Activated CD4-positive, alpha-beta T cell treated with anti-CD3 and anti-CD28 coated beads, Interleukin-2, Interleukin-4, amounts not matched to agents 100 ng/mL and 50 ng/mL, durations not matched to agents 16 hours and 8 hours (primary cell): Measurements from ENCODE around the gene ADM5.

Source experiments
- DNase-seq: peaks from one replicate; pipeline ENCODE4 v3.0.0-alpha.2; 2020; ENCODE audit warnings: low spot score

Gene ADM5

DNA sequence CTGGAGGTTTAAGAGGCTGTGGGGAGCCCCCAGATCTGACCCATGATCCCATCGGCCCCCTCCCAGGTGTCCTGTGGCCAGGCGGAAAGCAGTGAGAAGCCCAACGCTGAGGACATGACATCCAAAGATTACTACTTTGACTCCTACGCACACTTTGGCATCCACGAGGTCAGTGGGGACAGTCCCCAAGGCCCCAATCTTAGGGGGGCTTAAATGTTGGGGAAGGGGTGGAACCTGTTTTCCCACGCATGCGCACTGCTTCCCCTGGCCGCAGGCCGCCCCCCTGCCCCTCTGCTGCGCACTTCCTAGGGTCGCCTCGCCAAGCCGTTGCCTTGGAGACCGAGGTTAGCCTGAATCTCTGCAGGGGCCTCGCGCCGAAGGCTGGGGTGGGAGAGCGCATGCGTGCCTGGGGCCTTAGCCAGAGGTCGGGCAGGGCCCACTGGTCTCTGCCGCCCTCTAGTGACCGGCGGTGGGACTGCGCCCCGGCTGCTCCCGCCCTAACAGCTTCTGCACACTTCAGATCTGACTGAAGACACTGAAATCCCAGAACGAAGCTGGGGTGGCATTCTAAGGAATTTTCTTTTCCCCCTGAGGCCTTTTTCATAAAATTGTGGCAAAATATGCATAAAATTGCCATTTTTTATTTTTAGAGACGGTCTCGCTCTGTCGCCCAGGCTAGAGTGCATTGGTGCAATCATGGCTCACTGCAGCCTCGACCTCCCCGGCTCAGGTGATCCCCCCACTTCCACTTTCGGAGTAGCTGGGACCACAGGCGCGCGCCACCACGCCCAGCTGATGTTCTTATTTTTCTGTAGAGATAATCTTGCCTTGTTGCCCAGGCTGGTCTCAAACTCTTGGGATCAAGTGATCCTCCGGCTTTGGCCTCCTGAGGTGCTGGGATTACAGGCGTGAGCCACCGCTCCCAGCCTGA is 8.7 kb upstream of the ADM5 start:
- DNase-seq: peak; percentile 94

GRCh38 chr19:49681830-49682229 is 7.6 kb upstream of the ADM5 start:
- DNase-seq: no peak

- DNase-seq: no peak
These were observed 7.1 kb upstream of the ADM5 start for GRCh38 chr19:49682274-49682673.

- DNase-seq: no peak
These were observed 5.6 kb upstream of the ADM5 start for GRCh38 chr19:49683814-49684250.

- no peak for DNase-seq
These were observed 5.0 kb upstream of the ADM5 start for GRCh38 chr19:49684251-49684982.

GRCh38 chr19:49684983-49685553 is 4.3 kb upstream of the ADM5 start:
- DNase-seq: no peak

DNA sequence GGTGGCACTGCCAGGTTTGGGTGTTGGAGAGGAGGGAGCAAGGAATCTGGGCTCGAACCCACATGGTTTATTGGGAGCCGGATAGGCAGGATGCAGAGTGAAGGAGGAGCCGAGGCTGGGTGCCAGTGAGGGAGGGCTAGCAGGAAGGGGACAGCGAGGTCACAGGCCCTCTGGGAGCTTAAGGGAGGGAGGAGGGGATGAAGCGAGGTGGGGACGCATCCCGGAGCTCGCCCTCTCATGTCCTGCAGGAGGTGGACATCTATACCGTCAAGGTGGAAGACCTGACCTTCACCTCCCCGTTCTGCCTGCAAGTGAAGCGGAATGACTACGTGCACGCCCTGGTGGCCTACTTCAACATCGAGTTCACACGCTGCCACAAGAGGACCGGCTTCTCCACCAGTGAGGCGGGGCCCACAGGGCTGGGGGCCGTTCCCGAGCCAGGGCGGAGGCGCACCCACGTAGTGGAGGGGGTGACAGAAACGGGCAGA is 3.5 kb upstream of the ADM5 start:
- DNase-seq: no peak

DNA sequence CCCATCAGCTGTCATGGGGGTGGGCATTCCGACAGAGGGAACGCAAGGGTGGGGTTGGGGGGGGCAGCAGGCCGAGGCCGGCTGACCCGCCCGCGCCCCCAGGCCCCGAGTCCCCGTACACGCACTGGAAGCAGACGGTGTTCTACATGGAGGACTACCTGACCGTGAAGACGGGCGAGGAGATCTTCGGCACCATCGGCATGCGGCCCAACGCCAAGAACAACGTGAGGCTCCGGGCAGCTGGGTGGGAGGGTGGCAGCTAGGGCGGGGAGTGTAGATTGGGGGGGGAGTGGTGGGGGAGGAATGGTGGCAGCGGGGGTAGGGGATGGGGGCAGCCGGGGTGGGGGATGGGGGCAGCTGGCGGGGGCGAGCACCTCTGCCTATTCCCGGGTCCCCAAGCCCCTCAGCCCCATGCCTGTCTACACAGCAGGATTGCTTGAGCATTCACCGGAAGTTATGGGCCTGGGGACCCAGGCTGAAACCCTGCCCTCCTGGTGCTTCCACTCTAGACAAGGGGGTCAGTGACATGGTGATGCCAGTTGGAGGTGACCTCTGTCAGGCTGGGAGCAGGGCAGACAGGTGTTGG is 2.8 kb upstream of the ADM5 start:
- DNase-seq: no peak

- no peak for DNase-seq
These were observed 2.2 kb upstream of the ADM5 start for GRCh38 chr19:49687150-49687549.

GRCh38 chr19:49687566-49688316 is 1.7 kb upstream of the ADM5 start:
- DNase-seq: no peak

DNA sequence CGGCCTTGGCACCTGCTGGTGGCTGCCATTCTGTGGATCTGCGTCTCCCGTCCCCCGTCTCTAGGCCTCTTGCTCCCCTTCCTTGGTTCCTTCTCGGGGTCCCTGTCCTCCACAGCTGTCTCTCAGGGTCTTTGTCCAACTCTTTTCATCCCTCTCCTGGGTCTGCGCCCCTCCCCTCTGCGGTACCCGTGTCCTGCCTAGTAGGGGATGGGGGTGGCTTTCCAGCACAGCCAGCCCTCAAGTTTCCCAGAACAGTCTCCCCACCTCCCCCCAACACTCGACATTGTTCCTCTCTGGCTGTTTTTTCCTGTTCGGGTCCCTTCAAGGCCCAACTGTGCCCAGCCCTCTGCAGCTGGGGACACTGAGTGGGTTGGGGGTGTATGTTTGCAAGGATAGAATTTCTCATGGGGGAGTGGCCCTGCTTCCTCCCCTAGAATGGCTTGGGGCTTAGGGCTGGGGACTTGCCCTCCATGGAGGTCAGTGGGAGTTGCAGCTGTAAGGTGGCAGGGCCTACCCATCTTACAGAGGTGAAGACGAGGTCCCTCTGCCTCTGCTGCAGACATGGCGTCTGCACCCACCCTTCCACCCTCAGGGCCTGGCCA is 762 bp upstream of the ADM5 start:
- DNase-seq: no peak

DNA sequence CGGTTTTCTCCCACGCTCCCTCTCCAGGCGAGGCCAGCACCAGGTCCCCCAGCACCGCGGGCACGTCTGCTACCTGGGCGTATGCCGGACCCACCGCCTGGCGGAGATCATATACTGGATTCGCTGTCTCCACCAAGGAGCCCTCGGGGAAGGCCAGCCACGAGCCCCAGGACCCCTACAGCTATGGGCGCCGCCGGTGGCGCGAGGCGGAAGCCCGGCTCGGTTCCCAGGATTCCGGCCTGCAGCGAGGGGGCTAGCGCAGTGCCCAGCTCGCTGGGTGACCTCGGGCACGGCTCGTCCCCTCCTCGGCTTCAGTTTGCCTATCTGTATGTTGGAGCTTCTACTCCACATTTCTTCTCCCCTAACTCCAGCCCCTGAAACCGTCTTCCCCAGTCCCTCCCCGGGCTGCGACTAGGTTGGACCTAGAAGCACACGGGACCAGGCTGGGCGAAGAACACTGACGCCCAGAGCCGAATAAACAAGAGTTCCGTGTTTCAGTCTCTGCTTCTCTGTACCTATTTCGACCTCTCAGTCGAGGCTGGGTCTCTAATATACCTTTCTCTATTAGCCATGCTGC is 773 bp downstream of the ADM5 start:
- DNase-seq: no peak

DNA sequence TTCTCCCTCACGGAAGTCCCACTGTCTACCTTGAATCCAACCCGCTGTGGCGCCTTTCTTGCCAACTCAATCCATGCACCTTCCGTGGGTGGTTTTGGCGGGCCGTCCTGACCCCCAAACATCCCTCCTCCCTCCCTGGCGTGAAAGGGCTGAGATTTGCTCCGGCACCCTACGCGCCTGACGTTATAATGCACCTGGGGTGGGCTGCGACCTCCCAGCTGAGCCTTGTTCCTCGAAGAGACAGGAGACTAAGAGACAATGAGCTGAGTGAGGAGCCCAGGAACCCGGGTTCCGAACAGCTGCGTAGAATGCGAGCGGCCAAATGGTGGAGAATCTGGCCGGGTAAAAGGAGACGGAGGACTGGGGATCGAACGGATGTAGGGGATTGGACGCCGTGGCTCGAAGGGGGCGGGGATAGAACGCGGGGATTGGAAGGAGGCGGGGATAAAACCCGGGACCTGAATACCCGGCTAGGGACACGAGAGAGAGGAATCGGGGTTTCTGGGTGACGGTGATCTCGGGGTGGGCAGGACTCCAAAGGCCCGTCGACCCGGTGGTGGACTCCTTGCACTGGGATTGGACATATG is 1.4 kb downstream of the ADM5 start, which contains the start of gene CPT1C:
TSS of gene CPT1C (plus strand) at position 461 of the 587 bp plus-strand sequence. CDS start 1,137 bp downstream, outside the sequence.
- DNase-seq: peak; percentile 53

- no peak for DNase-seq
These were observed 2.1 kb downstream of the ADM5 start for GRCh38 chr19:49691243-49692146.

DNA sequence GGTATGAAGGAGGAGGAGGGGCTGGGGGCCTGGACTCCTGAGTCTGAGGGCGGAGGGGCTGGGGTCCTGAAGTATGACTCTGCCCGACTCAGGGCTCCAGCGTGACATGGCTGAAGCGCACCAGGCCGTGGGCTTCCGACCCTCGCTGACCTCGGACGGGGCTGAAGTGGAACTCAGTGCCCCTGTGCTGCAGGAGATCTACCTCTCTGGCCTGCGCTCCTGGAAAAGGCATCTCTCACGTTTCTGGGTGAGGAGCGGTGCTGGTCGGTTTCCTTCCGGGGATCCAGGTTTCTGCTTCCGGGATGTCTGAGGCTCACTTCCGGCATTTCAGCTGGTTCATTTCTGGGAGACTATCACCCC is 2.7 kb downstream of the ADM5 start:
- DNase-seq: no peak

DNA sequence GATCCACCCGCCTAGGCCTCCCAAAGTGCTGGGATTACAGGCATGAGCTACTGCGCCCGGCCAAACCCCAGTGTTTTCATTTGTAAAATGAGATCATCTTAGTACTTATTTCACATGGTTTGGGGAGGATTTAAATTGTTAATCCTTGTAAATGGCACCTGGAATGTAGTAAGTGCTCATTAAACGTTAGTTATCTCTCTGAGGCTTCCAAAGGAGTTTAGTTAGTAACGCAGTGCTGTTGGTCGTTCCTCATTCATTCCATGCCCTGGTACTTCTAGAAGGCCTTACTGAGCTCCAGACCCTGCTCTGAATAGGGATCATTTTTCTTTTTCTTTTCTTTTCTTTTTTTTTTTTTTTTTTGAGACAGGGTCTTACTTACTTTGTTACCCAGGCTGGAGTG is 6.7 kb downstream of the ADM5 start:
- DNase-seq: no peak

DNA sequence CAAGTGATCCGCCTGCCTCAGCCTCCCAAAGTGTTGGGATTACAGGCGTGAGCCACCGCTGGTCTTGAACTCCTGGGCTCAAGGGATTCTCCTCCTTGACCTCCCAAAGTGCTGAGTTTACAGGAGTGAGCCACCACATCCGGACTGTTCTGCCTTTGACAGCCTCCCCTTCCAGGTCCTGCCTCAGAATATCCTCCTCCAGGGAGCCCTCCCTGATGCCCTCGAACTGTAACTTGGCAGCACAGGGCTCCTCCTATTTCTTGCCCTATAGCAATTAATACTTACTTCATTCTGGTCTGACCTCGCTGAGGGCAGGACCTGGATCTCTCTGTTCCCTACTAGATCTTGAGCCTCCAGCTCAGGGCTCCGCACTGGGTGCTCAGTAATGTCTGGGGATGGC is 7.5 kb downstream of the ADM5 start:
- DNase-seq: no peak

DNA sequence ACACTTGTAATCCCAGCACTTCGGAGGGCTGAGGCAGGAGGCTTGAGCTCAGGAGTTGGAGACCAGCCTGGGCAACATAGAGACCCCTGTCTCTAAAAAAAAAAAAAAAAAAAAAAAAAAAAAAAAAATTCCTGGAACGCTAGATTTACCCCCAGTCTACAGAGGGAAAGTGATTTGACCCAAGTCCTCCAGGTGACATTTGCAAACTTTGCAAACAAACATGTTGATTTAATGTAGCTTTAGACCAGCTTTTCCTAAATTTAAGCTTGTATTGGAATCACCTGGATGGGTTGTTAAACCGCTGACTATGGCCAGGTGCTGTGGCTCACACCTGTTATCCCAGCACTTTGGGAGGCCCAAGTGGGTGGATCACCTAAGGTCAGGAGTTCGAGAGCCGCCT is 10.0 kb downstream of the ADM5 start:
- DNase-seq: no peak

DNA sequence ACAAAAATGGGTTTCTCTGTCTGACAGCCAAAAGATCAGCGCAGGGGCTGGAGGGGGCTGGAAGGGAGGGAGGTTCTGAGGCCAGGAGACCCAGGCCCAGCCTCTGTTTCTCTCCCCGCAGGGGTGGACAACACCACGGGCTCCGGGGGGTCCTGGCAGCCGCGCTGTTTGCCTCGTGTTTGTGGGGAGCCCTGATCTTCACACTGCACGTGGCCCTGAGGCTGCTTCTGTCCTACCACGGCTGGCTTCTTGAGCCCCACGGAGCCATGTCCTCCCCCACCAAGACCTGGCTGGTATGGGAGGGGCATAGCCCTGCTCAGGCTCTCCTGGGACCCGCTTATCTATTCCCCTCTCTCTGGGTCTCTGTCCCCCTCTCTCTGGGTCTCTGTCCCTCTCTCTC is 11.2 kb downstream of the ADM5 start:
- no peak for DNase-seq
